ENCODE measurements around the gene RUBCN.
"Not testable (repeated sequence)": the region's sequence is repeated elsewhere in the genome, so short reads cannot be mapped to it uniquely, and the experiment has no call there.

Gene RUBCN

DNA sequence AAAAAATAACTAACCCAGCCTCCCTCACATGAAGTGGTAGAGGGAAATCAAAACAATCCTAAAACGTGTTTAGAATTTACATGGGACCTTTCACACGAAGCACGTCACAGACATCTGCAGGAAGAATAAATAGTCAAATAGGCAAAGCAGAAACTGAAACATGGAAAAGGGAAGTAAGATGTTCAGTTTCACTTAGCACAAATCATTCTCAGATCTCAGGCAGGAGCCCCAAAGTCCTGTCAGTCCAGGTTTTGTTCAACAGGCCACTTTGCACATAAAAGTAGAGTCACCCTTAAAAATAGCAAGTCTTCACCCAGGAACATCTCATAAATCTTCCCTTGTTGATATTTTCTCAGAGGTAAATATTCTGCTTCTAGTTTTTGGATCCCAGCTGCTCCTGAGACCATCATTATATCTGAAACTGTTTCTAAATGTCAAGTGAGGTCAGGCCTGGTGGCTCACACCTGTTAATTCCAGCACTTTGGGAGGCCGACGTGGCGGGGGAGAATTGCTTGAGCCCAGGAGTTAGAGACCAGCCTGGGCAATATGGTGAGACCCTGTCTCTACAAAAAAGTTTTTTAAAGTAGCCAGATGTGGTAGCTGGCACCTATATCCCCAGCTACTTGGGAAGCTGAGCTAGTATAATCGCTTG, 1.9 kb downstream of the RUBCN start:
- no peak for FAIRE-seq

DNA sequence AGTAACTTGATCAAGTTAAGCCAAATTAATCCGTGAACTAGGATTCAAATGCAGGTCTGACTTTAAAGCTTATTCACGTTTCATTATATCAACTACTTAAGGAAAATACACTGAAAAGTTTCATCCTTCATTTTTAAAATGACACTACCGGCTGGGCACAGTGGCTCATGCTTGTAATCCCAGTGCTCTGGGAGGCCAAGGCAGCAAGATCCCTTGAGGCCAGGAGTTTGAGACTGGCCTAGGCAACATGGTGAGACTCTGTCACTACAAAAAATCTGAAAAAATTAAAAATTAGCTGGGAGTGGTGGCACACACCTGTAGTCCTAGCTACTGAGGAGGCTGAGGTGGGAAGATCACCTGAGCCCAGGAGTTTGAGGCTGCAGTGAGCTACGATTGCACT, 3.7 kb downstream of the RUBCN start:
- DNase-seq (ENCODE audit: low spot score) (no peak), FAIRE-seq (no peak)

More for the DNA sequence above, 1.9 kb downstream of the RUBCN start:
- no peak for DNase-seq (ENCODE audit: low spot score)

DNA sequence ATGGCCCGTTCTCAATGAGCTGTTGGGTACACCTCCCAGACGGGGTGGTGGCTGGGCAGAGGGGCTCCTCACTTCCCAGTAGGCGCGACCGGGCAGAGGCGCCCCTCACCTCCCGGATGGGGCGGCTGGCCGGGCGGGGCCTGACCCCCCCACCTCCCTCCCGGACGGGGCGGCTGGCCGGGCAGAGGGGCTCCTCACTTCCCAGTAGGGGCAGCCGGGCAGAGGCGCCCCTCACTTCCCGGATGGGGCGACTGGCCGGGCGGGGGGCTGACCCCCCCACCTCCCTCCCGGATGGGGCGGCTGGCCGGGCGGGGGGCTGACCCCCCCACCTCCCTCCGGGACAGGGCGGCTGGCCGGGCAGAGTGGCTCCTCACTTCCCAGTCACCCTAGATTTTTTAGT, 5.2 kb downstream of the RUBCN start:
- not testable (repeated sequence) for DNase-seq (ENCODE audit: low spot score); FAIRE-seq

DNA sequence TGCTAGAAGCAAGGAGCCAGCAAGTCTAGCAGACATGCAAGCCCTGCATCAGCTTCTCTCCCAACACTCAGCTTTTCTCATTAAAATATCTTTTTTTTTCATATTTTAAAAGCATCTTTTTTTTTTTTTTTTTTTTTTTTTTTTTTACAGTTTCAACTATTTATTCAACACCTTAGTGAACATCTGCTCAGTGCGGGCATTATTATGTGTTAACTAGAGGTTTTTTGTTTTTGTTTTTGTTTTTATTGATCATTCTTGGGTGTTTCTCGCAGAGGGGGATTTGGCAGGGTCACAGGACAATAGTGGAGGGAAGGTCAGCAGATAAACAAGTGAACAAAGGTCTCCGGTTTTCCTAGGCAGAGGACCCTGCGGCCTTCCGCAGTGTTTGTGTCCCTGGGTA, 5.9 kb downstream of the RUBCN start:
- DNase-seq (ENCODE audit: low spot score); FAIRE-seq: not testable (repeated sequence)

DNA sequence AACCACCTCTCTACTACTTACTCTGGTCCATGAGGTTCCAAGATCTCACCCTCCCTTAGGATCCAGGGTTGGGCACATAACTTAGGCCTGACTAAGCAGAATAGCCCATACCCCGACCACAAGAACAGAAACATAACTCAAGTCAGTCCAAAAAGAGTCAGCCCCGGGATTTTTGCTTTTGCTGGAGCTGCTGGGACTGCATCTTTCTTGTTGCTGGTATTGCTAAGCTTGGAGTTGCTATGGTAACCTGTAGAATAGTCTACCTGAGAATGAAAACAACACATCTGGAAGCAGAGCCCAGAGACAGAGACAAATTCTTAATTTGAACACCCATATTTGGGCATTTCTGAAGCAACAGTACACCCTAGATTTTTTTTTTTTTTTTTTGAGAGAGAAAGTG, 6.5 kb downstream of the RUBCN start:
- DNase-seq (ENCODE audit: low spot score), result peak; percentile 81
- FAIRE-seq, result peak; percentile 61

DNA sequence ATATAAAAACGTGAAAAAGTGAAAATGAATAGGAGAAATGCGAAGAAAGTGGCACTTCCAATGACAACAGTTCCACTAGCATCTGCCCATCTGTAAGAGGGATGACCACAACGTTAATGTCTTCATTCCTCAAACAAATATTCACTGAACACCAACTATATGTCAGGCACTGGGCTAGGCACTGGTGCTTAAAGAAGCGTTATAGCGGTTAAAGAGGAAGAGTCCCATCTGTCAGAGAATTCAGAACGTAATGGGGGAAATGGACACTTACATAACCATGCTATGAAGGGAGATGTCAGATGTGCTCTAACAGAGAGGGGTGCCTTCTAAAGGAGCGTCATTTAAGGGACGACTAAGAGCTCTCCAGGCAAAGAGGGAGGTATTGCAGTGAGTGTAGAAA, 8.2 kb downstream of the RUBCN start:
- DNase-seq (ENCODE audit: low spot score) (no peak), FAIRE-seq (no peak)

DNA sequence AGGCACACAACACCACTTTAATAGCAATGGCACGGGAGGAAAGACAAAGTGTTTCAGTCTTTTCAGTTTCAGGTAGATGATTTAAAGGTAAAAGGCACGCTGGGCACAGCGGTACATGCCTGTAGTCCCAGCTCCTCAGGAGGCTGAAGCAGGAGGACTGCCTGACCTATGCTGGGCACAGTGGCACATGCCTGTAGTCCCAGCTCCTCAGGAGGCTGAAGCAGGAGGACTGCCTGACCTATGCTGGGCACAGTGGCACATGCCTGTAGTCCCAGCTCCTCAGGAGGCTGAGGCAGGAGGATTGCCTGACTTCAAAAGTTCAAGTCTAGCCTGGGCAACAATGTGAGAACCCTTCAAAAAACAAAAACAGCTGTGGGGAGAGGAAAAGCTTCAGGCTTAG, 8.8 kb downstream of the RUBCN start:
- not testable (repeated sequence) for DNase-seq (ENCODE audit: low spot score); FAIRE-seq

DNA sequence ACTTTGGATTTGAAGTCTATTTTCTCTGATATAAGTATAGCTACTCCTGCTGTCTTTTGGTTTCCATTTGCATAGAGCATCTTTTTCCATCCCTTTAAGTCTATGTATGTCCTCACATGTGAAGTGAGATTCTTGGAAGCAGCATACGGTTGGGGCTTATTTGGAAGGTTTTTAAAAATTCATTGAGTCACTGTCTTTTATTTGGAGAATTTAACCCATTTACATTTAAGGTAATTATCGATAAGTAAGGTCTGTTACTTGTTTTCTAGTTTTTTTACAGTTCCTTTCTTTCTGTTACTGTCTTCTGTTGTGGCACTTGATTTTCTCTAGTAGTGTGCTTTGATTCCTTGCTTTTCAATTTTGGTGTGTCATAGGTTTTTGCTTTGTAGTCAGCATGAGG, 14.0 kb downstream of the RUBCN start:
- no peak for FAIRE-seq
- no peak for DNase-seq (ENCODE audit: low spot score)

DNA sequence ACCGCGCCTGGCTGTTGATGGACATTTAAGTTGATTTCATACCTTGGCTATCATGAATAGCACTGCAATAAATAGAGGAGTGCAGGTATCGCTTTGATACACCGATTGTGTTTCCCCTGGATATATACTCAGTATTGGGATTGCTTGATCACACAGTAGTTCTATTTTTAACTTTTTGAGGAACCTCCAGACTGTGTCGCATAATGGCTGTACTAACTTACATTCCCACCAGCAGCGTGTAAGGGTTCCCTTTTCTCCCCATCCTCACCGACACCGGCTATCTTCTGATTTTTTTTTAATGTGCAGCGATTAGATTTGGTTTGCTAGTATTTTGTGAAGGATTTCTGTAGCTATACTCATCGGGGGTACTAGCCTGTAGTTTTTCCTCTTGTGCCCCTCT, 16.0 kb downstream of the RUBCN start:
- DNase-seq (ENCODE audit: low spot score) (no peak), FAIRE-seq (no peak)

DNA sequence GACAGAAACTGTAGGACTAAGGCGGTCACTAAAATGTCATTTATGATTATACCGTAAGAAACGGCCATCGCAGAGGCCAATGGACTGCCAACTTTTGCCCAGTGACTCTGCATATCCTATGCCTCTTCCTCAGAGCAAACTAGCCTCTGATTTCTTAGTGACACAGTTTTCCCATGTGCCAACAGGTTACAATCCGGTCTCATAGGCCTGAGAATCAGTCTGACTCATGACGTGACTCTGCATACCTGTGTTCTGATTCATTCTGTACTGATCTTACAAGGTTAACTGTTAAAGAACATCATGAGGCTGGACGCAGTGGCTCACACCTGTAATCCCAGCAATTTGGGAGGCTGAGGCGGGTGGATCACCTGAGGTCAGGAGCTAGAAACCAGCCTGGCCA, 17.8 kb downstream of the RUBCN start:
- FAIRE-seq (peak; percentile 93), DNase-seq (ENCODE audit: low spot score) (peak; percentile 97)

DNA sequence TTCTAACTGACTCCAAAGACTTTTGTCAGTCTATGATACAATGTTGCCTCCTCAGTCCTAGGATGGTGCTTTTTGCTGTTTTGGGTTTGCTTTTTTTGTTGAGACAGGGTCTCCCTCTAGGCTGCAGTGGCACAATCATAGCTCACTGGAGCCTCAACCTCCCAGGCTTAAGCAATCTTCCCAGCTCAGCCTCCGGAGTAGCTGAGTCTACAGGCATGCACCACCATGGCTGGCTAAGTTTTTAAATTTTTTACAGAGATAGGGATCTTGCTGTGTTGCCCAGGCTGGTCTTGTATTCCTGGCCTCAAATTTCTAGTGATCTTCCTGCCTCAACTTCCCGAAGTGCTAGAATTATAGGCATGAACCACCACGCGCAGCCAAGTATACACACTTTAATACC, 22.5 kb downstream of the RUBCN start:
- FAIRE-seq (no peak), DNase-seq (ENCODE audit: low spot score) (no peak)

DNA sequence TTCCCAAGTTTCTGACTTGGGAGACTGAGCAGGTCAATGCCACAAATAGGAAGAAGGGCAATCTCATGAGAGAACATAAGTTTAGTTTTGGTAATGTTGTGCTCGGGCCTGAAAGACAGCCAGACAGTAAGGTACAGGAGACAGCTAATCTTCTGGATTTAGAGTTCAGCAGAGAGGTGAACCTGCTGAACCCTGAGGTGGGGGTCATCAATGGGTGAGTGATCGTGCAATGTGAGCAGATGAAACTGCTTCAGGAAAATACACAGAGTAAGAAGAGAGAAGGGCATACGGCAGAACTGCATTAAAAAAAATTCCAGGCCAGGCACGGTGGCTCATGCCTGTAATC, 23.3 kb downstream of the RUBCN start:
- FAIRE-seq (peak; percentile 61), DNase-seq (ENCODE audit: low spot score) (peak; percentile 53)

DNA sequence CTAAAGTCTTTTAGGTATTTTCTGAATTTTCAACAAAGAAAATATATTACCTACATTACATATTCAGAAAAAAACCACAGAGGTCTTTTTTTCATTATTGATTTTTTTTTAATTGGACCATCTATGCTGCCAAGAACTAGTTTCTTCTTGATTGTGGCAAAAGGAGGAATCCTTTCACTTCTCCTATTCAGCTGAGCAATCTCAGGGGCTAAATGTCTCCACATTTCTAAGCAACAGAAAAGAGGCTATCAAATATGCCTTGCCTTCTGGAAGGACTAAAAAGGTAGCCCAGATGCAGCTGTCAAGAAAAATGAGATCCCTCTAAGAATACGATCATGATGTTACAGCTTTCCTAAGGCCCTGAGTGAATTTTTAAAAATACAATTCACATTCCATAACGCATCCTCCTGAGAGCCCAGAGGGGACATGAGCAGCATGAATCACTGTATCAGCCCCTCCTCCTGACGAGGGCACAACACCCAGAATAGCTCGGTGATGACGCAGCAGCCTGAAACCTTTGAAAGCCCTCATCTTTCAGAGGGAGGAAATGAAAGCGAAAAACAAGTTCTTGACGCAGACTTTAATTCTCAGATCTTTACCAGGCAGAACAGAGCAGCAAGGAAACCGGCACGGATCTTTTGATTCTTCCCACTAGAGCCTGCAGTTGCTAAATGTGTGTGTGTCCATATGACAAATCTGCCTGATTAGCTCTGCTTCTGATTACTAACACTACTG, 24.6 kb downstream of the RUBCN start:
- FAIRE-seq (peak; percentile 93), DNase-seq (ENCODE audit: low spot score) (peak; percentile 90)

DNA sequence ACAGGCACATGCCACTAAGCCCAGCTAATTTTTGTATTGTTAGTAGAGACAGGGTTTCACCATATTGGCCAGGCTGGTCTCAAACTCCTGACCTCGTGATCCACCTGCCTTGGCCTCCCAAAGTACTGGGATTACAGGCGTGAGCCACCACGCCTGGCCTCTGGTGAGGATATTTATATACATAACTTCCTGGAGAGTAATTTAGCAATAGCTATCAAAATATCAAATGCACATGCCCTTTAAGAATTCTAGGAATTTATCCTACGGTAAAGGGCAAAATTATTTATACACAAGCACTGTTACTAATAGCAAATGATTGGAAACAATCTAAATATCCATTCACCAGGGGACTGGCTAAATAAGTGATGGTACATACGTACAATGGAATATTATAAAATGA, 25.7 kb downstream of the RUBCN start:
- FAIRE-seq; DNase-seq (ENCODE audit: low spot score): not testable (repeated sequence)

DNA sequence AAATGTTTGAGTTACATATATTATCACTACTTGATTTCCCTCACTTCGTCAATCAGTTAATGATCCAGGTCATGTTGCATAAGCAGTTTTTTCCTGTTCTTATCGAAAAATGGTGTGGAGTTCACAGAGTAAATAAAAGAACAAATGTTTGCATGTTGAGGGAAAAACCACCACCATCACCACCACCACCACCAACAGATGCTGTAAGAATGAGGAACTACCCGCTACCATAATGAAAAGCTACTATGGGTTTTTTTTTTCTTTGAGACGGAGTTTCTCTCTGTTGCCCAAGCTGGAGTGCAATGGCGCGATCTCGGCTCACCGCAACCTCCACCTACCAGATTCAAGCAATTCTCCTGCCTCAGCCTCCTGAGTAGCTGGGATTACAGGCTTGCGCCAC, 27.6 kb downstream of the RUBCN start:
- no peak for DNase-seq (ENCODE audit: low spot score)

DNA sequence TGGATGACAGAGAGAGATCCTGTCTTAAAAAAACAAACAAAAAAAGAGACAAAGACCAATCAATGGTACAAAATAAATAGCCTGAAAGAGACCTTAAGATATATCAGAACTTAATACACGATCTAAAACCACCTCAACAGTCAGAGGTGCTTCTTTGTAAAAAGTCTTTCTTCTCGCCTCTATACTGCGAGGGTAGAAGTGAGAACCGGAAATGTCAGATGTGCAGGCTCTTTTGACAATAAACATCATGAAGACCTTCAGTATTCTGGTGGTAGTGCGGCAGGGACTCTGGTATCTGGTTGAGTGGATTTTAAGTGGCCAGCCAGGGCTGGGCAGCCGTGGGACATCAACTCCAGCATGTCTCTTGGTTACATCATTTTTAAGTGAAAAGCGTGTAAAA, 30.0 kb downstream of the RUBCN start:
- FAIRE-seq, result no peak
- no peak for DNase-seq (ENCODE audit: low spot score)

More for the DNA sequence above, 27.6 kb downstream of the RUBCN start:
- no peak for FAIRE-seq

DNA sequence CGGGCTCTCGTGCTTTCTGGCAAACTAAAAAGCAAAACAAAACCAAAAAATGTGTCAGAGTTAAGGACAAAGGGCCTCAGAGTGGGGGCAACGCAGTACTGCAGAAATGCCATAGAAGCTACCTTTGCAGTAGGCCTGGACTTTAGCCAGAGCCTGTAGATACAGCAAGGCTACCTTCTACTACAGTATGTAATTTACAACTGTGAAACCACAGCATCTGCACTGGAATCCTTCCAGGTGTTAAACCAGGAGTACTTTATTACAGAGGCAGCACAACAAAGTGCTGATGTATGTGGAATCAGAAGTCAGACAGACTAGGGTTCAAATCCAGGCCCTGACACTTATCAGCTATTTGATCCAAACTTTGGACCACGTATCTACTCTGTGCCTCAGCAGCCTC, 34.9 kb downstream of the RUBCN start:
- no peak for FAIRE-seq
- DNase-seq (ENCODE audit: low spot score), result no peak

DNA sequence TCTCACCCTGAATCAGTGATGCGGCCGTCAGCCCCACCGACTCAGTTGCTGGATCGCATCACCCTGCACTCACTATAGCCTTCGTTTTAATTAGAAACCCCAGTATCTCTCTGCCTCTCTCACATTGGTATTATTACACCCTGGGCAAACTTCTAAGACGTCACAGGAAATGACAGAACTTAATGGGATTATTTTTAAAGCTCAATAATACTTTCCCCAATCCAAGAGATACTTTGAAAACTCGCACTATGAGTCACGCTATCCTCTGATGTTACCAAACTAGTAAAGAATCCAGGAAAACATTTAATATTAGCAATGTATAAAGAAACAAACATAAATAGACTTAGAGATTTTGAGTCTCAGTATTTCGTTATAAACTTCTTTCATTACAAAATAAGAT, 36.6 kb downstream of the RUBCN start:
- no peak for DNase-seq (ENCODE audit: low spot score)
- no peak for FAIRE-seq

DNA sequence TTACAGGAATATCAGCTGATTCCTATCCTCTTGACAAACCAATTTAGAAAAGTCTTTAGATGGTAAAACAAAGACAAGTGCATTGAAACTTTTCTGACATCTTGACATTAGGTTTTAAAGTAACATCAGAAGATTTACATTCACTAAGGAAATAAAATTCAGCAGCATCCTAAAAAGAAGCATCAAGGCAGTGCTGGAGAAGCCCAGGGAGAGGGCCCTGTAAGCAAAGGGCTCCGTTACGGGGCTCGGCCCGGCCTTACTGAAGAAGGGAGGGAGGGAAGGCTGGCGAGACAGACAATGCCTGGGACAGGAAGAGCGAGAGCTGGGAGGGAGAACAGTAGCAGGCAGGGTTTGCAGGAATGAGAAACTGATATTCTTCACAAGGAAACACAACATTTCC, 39.3 kb downstream of the RUBCN start:
- DNase-seq (ENCODE audit: low spot score) (no peak), FAIRE-seq (no peak)

DNA sequence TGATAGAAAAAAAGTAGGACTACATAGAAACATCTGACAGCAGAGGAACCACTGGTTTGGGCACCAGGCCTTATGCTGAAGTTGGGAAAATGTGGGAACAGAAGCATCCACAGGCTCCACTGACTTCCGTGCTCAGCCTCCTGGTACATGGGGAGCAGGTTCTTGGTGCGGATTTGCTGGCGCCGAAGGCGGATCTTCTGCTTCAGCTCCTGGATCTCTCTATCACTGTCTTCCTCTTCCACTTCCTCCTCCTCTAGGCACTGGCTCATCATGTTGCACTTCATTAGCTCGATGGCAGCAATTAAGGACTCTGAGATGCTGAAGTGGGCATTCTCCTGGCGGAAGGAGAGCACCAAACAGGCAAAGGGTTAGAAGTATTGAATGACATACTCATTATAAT, 42.5 kb downstream of the RUBCN start:
- no peak for FAIRE-seq
- no peak for DNase-seq (ENCODE audit: low spot score)

DNA sequence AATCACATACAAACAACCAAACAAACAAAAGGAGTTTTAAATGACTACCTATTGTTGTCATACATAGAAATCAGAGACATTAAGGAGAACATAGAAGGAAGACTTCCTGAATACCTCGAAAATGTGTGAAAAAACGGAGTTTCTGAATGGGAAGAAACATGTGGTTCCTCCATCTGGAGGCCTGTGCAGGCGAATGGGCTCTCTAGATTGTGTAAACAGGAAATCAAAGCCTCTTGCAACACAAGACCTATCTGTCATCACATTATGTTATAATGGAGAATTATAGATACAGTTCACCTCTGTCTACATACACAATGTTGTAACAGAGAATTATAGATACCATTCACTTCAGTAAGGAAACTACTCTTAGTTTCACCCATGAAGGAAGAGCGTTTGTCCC, 44.1 kb downstream of the RUBCN start:
- no peak for FAIRE-seq
- no peak for DNase-seq (ENCODE audit: low spot score)

DNA sequence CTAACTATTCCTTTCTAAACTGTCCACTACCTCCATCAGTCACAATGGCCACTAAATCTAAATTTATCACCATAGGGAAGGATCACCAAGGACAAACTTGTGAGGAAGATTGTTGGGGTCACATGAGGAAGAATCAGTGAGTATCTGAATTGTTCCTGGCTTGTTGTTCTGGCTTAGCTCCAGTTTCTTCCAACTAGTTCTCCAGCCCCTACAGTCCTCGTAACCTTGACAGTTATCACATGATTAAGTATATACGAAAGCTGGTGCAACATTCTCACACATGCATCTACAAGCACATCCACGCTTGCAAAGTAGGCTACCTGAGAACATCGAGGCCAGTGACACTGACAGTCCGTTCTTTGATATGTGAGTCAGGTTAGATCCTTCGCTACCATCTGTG, 46.0 kb downstream of the RUBCN start:
- DNase-seq (ENCODE audit: low spot score), result no peak
- no peak for FAIRE-seq

DNA sequence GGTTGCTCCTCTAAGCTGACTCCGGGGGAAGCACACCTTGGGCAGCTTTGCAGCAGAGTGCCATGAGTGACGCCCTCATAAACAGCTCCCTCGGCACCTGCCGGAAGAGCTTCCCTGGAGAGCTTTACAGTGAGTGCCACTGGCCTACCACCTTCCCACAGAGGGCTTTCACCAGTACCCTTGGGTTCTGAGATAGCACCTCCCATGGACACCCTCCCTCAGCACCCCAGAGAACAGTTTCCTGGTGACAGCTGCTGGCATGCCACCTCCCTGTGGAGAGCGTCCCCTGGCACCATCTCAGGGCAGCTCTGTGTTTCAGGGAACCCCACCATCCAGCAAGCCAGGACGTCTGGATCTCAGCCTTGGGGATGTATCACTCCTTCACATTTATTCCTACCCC, 49.1 kb downstream of the RUBCN start:
- no peak for FAIRE-seq
- DNase-seq (ENCODE audit: low spot score), result no peak
